HG03280 (cell line): Measurements from ENCODE around the gene TRAPPC3.
"Not testable (repeated sequence)": the region's sequence is repeated elsewhere in the genome, so short reads cannot be mapped to it uniquely, and the experiment has no call there.

Experiments used
- ATAC-seq: cut with Tn5 transposase; IDR thresholded peaks from one replicate; pipeline ENCODE4 v1.9.1; 2021; ENCODE audit warnings: mild to moderate bottlenecking, moderate library complexity; ENCODE audit not compliant: unreplicated experiment

TRAPPC3 gene

DNA sequence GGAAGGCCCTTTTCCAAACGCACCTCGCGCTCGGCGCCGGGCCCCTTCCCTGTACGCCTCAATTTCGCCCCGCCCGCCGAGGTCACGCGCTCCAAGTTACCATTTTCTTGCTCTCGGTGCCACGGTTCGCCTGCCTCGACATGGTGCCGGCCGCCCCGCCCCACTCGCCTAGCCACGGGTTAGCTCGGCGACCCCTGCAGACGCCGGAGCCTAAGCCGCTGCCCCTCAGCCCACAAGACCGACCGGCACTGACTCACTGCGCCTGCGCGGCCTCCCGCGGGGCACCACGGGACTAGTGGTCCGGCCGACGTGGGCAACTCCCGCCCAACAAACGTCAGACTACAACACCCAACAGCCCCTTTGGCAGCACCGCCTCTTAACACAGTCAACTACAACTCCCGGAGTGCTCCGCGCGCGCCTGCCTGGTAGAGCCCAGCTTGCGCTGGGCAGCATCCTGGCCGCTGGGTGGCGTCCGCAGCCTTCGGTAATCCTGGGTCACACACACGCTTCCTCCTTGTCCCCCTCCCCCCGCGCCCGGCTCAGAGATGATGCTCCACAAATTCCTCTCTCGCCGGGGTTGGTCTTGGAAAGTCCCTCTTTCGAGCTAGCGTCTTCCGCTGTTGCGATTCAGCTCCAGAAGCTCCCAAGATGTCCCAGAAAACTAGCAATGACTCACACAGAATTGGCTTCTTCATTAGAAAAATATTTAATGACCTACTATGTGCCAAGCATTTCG lies at the start of gene TRAPPC3:
Gene TRAPPC3, minus strand, starts transcription at position 250 of the 736 bp plus-strand sequence. Its CDS starts 108 bp downstream, at position 142.
- ATAC-seq = peak; percentile 91

DNA sequence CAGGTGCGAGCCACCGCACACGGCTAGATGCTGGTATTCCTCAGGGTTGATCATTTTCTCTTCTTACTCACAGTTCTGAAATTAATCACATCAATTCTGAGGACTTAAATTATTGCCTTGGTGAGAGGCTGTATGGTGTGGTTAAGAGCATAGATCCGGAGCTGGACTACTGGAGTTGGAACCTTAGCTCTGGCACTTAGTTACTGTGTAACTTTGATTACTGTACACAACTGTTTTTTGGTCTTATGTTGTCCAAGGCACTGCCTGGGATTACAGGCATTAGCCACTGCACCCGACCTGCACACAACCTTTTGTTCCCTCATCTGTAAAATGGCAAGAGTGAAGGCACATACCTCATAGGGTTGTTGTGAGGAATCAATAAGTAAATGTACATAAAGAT lies 49.4 kb upstream of the TRAPPC3 start:
- ATAC-seq = no peak

GRCh38 chr1:36196805-36197204 lies 47.5 kb upstream of the TRAPPC3 start:
- not testable (repeated sequence) for ATAC-seq

GRCh38 chr1:36187800-36188593 lies 38.7 kb upstream of the TRAPPC3 start:
- ATAC-seq = no peak

DNA sequence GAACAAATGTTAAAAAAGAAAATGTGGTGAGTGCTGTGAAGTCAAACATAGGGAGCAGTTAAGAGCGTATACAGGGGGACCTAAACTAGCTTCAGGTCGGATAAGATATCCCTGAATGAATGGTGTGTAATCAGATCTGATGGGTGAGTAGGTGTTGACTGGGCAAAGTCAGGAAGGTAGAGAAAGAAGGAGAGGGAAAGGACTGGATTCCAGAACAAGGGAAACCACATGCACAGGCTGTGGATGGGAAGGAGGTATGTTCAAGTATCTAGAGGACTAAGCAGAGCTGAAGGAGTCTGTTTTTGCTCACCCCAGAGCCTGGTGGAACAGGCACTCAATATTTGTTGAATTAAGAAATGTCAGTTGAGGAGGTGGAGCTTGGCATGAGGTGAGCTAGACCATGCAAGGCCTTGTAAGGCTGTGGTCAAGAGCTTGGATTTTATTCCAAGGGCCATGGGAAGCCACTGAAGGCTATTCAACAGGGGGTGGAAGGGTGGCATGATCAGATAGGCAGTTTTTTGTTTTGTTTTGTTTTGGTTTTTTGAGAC lies 34.1 kb upstream of the TRAPPC3 start:
- no peak for ATAC-seq

GRCh38 chr1:36182734-36183133 lies 33.4 kb upstream of the TRAPPC3 start:
- no peak for ATAC-seq

GRCh38 chr1:36179220-36179600 lies 29.9 kb upstream of the TRAPPC3 start:
- ATAC-seq = no peak

DNA sequence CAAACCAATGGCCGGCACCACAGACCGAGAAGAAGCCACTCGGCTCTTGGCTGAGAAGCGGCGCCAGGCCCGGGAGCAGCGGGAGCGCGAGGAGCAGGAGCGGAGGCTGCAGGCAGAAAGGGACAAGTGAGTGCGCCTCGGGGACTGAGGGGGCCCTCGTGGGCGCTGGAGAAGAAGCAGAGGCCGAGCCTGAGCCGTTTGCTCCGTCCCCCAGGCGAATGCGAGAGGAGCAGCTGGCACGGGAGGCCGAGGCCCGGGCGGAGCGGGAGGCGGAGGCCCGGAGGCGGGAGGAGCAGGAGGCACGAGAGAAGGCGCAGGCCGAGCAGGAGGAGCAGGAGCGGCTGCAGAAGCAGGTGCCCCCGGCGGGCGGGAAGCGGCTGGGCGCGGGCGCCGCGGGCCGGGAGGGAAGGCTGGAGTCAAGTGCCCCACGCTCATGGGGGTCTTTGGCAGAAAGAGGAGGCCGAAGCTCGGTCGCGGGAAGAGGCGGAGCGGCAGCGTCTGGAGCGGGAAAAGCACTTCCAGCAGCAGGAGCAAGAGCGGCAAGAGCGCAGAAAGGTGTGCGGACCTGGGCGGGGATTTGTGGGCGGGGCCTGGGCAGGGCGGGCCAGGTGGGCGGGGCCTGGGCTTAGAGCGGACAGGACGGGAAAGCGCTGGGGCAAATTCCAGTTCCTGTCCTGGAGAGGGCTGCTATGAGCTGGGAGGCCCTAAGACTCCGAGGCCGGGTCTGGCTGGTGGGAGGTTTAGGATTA lies 29.4 kb upstream of the TRAPPC3 start:
- ATAC-seq = no peak

- ATAC-seq = no peak
Measured at GRCh38 chr1:36177589-36178431, 28.5 kb upstream of the TRAPPC3 start.

DNA sequence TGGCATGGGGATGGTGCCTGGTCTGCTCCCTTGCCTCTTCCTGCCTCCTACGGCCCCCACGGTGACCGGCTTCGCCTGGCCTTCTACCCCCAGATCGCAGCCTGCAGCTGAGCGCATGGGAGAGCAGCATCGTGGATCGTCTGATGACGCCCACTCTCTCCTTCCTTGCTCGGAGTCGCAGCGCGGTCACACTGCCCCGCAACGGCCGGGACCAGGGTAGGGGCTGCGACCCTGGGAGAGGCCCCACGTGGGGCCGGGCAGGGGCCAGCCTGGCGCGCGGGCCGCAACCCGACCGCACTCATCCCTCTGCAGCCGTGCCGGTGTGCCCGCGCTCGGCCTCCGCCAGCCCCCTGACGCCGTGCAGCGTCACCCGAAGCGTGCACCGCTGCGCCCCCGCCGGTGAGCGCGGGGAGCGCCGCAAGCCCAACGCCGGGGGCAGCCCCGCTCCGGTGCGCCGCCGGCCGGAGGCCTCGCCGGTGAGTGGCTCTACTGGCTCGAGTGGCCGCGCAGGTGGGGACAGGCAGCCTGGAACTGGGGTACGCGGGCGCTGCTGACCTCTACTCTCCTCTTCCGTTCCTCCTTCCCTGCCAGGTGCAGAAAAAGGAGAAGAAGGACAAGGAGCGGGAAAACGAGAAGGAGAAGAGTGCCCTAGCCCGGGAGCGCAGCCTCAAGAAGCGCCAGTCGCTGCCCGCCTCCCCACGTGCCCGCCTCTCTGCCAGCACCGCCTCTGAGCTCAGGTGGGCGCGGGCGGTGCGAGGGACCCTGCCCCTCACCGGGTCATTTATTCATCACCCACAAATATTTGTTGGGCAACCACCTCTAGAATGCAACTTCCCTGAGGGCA lies 27.0 kb upstream of the TRAPPC3 start:
- no peak for ATAC-seq

DNA sequence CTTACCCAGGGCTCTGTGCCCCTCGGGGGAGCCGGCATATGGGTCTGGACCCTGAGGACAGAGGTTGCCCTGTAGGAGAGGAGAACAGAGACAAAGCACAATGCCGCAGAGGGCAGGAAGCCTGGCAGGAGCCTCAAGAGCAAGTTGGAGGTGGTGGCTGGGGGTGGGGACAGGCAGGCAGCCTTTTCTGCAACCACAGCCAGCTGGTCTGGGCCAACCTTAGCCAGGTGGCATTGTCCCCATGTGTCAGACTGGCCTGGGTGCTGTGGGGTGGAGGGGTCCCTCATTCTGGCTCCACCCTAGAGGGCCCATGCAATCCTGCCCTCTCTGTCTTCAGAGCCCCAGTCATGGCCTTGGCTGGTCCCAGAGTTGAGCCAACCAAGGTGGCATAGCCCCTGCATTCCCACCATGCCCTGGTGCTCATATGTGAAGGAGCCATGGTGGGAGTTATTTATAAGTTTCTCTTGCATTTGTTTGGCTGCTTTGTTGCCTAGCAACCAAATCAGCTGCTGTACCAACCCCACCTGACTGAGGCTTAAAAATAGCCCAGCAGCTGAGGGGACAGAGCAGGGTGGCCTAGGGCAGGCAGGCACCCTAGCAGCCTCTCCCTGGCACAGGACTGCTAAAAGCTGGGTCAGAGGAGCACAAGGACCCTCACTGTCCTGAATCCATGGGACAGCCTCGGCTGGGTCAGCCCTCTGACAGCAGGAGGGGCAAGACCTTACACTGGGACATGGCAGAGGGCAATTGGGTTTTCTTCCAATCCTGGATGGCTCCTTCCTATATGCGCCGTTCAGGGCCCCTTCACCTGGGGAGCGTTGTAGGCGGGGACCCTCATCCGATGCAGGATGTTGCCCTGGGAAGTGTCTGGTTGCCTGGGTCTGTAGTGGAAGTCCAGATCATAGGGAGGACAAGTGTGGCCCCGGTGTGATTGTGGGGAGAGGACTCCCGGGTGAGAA lies 26.1 kb upstream of the TRAPPC3 start:
- ATAC-seq = no peak

- no peak for ATAC-seq
Measured at GRCh38 chr1:36174713-36175112, 25.4 kb upstream of the TRAPPC3 start.

- no peak for ATAC-seq
Measured at GRCh38 chr1:36172983-36173382, 23.7 kb upstream of the TRAPPC3 start.

DNA sequence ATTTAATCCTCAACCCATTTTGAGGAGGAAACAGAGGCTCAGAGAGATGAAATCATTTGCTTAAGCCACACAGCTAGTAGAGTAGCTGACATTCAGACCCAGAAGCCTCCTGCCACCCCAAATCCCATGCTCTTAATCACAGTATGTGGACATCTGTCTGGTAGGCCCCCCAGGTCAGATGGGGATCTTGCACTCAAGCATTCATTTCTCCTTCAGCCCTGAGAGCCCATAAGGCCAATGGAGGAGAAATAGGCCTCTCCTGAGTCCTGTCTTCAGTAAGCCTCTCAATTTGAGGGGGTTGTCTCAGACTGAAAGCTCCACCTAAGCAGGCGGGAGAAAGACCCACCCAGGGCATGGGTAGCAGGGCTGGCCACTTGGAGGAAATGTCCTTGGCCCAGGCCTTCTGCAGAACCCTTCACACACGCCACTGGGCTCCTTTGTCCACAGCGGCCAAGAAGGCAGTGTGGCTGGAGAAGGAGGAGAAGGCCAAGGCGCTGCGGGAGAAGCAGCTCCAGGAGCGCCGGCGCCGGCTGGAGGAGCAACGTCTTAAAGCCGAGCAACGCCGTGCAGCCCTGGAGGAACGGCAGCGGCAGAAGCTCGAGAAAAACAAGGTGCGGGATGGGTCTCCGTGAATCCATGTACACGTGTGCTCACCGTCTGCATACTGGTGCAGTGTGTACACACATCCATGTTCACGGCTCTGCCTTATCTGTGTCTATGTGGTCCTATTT lies 22.9 kb upstream of the TRAPPC3 start:
- no peak for ATAC-seq

GRCh38 chr1:36170643-36171412 lies 21.5 kb upstream of the TRAPPC3 start:
- no peak for ATAC-seq

- no peak for ATAC-seq
Measured at GRCh38 chr1:36168514-36168913, 19.2 kb upstream of the TRAPPC3 start.
